DLD1 (cell line): ENCODE data around the gene PAPSS2.

Experiments used
- in situ Hi-C: cut with HindIII; loops from 2 replicates; pipeline ENCODE4 v1.10.0; 2017; ENCODE audit warnings: low sequenced_read_pairs

Gene PAPSS2

DNA sequence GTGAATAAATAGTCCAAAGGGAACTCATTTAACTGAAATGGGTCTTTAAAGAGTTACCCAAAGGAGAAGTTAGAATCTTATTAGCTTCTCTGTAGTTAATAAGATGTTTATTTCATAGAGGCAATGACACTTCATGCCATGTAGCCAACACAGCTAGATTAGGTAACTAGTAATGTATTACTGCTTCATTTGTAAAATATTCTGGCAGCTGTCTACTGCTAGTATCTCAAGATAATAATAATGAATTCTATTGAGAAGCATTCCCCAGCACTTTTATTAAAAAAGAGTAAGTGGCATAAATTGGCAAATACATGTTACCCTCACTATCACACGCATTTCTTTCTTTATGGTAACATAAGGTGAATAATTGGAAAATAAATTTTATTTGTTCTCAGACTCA is 10.1 kb downstream of the PAPSS2 start:
- in situ Hi-C loops, result no loop called here

GRCh38 chr10:87670586-87670985 is 10.9 kb downstream of the PAPSS2 start:
- in situ Hi-C loops, result no loop called here

DNA sequence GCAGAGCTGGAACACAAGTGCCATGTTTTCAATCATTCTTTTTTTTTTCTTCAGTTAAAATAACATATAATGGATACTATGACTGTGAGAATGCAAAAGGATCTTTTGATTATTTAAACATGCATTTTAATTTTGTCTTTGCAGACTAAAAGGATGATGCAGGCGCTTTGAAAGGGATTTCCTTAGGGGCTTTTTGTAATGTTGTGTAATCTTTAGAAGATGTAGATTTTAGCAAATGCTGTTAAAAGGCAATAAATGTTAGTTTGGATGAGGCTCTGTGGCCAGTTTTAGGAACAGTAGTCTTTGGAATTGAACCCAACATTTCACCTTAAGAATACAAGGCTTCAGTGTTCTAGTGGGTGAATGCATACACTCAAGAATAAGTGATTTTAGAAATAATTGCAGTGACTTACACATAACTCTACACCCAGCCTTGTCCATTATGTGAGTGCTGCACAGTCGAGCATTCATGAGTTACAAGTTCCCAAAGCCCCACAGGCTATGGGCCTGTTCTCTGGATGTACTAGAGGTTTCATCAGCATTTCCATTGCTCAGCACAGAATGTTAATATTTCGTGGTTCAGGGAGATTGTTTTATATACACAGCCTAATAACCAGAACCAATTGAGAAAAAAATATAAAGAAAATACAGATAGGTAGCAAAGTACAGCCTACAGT is 11.6 kb downstream of the PAPSS2 start:
- in situ Hi-C loops, result no loop called here

GRCh38 chr10:87672551-87672950 is 12.9 kb downstream of the PAPSS2 start:
- in situ Hi-C loops, result no loop called here

- in situ Hi-C loops, result no loop called here
These were observed 15.3 kb downstream of the PAPSS2 start for GRCh38 chr10:87674943-87675342.

GRCh38 chr10:87675396-87676376 is 16.0 kb downstream of the PAPSS2 start:
- in situ Hi-C loops, result no loop called here

DNA sequence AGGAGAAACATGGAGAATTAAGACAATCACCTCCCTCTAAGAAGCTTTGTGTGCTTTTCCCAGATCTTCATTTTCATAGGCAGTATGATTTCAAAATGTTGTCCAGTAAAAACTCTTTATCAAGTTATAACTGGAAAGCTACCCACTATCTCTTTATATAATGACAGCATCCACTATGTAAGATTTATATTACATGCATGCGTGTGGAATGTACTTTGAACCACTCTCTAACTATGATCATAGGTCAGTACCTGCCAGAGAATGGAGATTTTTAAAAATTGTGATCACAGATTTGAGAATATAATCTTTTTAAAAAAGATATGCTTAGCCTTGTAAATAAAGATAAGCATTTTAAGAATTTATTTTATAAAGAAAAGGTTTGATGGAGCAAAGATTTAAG is 17.9 kb downstream of the PAPSS2 start:
- in situ Hi-C loops, result no loop called here

DNA sequence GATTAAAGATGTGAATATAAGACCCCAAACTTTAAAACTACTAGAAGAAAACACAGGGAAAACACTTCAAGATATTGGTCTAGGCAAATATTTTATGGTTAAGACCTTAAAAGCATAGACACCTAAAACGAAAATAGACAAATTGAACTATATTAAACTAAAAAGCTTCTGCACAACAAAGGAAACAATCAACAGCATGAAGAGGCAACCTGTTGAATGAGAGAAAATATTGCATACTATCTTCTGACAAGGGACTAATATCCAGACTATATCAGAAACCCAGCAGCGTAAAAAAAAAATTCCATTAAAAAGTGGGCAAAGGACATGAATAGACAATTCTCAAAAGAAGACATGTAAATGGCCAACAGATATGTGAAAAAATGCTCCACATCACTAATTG is 18.6 kb downstream of the PAPSS2 start:
- in situ Hi-C loops, result no loop called here

DNA sequence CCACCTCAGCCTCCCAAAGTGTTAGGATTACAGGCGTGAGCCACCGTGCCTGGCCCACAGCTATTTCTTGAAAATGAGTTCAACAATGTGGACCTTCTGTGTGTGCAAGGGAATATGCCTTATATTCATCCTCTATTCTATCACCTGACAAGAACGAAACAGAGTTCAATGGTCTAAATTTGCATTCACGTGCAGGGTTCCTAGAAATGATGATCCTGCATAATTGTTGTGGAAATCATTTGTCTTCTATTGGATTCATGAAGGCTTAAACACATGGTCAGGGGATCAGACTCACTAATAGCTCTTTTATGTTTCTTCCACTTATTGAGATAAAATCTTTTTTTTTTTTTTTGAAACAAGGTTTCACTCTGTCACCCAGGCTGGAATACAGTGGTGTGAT is 23.7 kb downstream of the PAPSS2 start:
- in situ Hi-C loops, result no loop called here

DNA sequence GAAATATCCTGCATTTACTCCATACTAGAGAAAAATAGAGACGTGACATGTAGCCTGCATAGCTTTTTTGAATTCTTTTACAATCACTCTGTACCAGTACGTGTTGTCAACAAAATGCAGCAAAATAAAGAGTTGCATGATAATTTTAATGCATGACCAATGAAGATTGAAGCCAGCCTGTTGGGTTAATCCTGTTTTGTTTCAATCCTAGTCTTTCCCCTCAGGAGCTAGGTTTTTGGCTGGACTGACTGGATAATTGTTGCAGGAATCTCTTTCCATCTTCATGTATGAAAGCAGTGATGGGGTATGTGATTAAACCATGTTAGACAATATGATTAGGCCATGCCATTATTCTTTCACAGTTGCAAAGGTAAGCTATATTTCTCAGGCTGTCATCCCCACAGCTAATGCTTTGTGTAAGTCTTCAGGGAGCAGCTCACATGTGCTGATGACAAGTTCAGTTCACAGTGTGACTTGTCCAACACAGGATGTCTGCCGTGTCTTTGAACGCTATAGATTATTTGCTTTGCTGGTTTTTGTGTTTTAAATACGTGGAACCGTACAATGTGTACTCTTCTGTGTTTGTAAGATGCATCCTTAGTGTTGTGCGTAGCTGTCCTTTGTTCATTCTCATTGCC is 24.4 kb downstream of the PAPSS2 start:
- in situ Hi-C loops, result no loop called here

DNA sequence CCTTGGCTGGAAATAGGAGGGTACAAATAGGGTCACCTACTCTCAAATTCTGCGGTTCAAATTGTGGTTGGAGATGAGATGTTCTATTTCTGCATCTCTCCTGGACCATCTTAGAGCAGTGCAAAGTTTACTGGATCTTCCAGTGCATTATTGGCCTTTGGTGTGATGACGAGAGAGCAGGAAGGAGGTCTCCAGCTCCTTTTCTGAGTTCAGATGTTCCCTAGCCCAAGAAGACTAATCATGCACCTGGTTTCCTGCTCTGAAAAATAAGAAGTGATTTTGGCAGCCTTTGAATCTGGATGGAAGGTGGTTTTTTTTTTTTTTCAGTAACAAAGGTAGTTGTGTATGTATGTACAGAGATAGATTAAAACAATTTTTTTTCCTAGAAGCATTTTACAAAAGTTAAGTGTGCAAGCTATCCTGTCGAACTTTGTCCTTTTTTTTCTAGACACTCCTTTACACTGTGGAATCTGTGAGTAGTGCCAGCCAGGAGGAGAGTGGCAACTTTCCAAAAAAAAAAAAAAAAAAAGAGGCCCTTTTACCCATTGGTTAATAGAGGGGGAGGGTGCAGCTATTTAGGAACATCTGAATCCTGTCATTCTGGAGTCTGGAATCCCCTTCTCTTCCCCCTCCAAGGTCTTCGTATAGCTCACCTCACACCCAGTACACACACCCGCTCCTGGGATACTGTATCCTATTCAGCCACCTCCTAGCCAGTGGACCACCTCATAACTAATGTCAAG is 26.3 kb downstream of the PAPSS2 start:
- in situ Hi-C loops, result no loop called here

- in situ Hi-C loops, result no loop called here
These were observed 31.9 kb downstream of the PAPSS2 start for GRCh38 chr10:87691506-87692070.

GRCh38 chr10:87692956-87693484 is 33.3 kb downstream of the PAPSS2 start:
- in situ Hi-C loops, result no loop called here

DNA sequence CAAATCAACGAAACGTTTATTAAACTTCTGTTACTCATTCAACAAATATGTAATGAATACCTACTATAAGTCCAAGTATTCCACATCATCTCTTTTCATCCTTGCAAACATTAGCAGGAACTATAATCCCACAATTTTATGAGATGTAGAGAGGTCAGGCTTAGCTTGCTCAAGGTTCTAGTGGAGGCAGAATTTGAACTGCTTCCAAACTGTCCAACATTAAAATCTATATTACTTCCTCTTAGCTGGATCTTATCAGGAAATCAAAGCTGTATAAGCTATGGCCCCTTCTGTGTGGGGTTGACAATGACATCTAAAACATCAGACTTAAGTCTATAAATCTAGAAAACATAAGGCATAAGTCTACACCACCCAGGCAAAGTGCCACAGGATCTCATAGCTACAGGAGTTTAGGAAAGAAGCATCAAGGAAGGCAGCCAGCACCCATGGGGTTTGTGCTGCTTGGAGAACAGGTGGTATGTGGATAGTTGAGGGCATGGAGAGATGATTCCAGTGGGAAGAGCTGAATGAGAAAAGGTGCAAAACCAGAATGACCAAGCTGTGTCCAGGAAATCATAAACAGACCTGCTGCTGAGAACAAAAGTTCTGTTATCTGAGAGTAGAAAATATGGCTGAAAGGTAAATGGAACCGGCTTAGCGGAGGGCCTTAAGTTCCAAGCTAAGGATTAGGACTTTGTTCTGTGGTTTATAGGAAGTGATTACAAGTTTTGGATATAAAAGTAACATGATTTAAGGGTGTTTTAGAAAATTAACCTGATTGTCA is 34.5 kb downstream of the PAPSS2 start:
- in situ Hi-C loops, result no loop called here

DNA sequence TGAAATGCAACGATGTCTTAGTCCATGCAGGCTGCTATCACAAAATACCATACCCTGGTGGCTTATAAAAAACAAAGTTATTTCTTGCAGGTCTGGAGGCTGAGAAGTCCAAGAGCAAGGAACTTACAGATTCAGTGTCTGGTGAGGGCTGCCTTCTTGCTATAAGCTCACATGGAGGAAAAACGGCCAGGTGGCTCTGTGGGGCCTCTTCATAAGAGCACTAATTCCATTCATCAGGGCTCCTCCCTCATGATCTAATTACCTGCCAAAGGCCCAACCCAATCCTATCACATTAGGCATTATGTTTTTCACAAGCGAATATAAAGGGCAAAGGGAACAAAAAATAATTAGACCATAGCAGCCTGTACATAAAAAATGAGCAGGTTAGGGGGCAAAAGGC is 35.4 kb downstream of the PAPSS2 start:
- in situ Hi-C loops, result no loop called here

GRCh38 chr10:87696922-87697745 is 37.5 kb downstream of the PAPSS2 start:
- in situ Hi-C loops, result no loop called here

DNA sequence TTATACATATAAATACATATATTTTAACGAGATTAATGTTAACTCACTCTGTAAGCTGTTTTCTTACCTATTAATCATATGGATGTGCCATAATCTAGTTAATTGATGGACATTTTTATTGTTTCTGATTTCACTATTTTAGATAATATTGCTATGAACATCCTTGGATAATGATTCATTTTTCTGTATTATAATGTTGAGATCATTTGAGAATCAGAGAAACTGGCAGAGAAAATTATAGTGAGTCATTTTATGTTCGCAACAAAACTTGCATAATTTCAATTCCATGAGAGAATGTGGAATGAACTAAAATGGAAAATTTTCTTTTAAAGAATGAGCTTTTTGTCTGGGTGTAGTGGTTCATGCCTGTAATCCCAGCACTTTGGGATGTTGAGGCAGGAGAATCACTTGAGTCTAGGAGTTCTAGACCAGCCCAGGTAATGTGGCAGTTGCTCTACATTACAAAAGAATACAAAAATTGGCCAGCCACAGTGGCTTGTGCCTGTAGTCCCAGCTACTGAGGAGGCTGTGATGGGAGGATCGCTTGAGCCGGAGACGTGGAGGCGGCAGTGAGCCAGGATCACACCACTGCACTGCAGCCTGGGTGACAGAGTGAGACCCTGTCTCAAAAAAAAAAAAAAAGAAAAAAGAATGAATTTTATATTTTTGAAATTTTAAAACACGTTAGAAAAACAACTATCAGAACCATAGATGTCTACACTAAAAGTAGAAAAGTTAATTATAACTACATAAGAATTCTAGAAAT is 40.5 kb downstream of the PAPSS2 start:
- in situ Hi-C loops, result no loop called here
